NCI-H526 (cell line): ENCODE results near the gene CHRM4.
A peak's percentile ranks its signal among the peaks of the same experiment; 100 is the strongest.

Experiments used
- DNase-seq, 2 experiments: peaks; one replicate each; lab custom pipeline; 2025; lab: John Stamatoyannopoulos, UW

CHRM4 gene

DNA sequence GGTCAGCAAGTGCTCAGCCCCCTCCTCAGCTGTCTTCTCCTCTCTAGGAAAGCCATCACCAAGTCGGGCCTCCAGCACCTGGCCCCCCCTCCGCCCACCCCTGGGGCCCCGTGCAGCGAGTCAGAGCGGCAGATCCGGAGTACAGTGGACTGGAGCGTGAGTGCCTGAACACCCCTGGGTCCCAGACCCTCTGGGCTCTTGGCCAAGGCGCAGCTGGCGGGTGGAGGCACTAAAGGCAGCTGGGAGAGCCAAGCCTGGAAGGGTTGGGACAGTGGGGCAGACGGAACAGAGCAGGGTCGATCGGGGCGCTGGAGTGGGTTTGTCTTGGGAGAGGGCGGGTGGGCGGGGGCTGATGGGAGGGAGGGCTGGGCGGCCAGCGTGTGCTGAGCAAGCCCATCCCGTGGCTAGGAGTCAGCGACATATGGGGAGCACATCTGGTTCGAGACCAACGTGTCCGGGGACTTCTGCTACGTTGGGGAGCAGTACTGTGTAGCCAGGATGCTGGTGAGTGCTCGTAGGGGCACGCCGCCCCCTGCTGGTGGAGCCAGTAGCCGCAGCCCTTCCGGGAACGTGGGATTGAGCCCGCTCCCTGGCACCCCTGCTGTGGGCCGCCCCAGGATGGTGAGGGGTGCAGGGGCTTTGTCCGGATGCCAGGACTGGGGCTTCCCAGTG is 24.2 kb downstream of the CHRM4 start:
- DNase-seq, result peak in 1 of 2 experiments; percentile 81

DNA sequence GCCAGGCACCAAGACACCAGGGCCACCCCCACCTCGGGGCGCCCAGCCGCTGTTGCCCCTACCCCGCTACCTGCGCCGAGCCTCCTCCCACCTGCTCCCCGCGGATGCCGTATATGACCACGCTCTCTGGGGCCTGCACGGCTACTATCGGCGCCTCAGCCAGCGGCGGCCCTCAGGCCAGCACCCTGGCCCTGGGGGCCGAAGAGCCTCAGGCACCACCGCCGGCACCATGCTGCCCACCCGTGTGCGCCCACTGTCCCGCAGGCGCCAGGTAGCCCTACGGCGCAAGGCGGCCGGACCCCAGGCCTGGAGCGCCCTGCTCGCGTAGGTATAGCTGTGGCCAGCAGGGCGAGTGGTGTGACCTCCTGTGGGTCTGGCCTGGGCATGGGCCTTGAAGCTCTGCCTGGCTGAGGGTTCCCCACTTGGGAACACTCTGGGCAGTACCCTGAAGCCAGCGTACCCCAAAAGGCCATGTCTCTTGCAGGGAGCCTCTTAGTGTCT is 24.9 kb downstream of the CHRM4 start:
- no peak for DNase-seq

DNA sequence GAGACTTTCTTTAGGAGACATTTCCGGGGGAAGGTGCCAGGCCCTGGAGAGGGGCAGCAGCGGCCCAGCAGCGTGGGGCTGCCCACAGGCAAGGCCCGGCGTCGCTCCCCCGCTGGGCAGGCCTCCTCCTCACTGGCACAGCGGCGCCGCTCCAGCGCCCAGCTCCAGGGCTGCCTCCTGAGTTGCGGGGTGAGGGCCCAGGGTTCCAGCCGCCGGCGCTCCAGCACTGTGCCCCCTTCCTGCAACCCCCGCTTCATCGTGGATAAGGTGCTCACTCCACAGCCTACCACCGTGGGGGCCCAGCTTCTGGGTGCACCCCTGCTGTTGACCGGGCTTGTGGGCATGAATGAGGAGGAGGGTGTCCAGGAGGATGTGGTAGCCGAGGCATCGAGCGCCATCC is 25.3 kb downstream of the CHRM4 start:
- no peak for DNase-seq

DNA sequence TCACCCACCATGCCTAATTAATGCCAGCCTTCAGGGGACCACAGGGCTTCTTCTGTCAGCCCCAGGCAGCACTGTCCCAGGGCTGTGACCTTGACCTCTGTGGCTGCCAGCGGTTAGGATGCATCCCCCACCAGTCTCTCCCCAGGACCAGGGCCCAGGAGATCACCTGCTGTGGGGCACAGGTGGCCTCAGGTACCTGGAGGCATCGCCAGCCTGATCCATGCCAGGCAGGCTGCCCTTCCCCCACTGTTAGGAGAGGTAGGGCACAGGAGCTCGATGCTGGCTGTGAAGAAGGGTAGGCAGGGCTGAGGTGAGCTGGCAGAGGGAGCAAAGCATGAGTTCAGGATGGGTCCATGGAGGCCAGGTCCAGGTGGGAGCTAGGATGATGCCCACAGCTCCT is 26.8 kb downstream of the CHRM4 start:
- no peak for DNase-seq

DNA sequence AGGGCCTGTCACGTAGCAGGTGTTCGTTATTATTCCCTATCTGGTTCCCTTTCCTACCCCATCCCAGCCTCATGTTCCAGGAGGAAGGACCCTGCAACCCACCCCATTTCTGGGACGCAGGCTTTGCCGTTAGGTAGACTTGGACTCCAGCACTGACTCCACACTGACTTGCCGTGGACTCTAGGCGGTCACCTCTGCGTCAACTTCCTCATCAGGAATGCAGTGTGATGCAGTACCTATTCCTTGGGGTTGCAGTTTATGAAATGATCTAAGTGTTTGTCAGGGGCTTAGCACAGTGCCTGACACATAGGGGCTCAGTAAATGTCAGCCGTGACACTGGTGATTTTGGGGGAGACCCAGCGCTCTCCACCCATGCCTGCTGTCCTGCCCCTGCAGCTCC is 27.5 kb downstream of the CHRM4 start:
- no peak for DNase-seq

DNA sequence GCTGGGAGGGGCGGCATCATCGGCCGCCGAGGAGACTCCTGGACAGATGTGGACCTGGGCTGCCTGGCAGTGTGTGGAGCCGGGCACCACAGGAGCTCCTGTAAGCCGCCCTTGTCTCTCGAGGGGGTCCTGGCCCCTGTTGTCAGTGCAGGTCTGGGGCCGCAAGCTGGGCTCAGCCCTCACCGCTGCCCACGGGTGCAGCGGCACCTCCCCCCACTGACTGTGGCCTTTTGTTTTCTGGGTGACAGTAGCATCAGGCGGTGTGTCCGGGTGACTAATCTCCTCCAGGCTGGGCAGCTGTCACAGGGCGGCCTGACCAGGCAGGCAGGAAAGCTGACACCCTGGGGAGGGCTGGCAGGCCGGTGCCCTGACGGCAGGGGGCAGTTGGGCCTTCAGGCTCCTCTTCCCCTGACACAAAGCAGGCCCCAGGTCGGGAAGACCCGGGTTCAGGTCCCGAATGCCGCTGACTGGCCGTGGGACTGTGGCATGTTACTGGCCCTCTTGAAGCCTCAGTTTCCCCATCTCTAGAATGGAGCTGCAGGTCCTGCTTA is 28.0 kb downstream of the CHRM4 start:
- no peak for DNase-seq

DNA sequence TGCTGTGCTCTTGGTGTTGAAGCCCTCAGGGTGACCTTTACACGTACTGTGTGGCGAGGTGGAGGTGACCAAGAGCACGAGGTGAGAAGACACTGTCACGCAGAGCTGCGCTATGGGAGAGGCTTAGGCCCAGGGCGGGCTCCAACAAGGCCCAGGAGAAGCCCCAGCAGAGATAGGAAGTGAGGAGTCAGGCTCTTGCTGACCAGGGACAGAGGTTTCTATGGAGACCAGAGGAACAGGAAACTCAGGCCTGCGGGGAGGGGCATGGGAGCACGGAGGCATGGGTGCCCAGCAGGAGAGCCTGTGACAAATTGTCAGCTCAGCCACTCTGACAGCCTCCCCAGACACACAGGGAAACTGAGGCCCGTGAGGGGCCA is 28.6 kb downstream of the CHRM4 start:
- no peak for DNase-seq

DNA sequence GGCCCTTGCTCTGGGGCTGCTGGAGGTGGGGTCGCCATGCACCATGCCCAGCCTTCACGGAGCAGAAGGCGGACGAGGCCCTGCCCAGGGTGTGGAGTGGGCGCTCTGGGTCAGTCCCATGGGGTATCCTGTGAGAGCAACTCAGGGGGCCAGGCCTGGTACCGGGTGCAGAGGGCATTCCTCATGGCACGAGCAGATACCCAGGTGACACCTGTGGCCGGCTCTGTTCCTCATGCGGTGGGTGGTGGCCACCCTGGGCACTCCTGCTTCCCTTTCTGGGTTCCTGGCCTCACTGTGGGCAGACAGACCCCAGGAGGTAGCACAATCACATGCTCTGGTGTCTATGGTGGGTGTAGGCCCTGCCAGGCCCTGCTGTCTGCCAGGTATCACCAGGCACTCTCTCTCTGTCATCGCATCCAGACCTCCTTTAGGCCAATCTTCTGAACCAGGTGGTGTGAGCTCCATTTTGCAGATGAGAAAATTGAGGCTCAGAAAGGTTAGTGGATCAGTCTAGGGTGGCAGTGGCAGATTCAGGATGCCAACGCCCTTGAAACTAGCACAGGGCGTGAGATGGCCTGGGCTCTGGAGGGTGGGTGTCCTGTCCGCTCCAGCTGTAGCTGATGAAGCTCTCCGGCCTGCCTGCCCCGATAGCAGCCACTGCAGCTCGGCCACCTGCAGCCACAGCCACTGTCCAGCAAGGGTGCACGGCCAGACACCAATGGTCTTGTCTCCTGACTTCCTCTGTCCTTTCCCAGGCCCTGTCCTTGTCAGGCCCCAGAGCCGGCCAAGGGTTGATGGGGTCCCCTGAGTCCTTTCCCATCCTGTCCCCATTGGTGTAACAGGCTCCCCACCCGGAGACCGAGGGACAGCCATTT is 29.2 kb downstream of the CHRM4 start:
- no peak for DNase-seq

DNA sequence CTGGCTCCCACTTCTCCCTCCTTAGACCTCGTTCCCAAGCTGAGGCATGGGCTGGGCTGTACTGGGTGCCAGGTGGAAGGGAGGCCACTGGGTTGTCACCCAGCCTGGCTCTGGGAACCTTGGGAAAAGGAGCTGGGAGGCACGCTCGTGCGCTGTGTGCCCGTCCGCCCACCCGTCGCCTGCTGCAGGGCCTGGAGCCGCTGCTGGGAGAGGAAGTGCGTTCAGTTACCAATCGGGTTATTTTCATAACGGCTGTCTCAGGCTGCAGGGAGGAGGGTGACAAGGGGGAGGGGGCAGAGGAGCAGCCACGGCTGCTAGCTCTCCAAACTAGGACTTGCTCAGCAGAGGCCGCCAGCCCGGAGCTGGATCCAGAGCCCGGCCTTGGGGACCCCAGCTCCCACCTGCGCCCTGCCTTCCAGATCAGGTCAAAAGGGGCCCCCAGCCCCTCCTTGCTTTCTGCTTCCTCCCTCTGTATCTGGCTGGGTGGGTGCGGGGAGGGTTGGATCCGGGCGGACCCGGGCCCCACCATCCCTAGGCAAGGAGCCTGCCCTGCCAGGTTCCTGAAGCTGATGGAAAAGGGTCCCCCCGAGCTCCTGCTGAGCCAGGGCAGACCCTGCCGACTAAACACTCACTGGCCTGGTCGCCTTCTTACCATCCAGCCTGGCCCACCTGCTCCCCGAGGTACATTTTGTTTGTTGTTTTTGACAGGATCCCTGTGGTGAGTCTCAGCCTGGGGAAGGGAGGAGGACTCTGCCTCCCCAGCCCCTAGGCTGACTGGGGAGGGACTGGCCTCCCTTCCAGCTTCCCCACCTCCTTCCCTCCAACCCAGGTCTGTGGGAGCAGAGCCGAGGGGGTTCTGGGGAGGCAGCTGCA is 30.1 kb downstream of the CHRM4 start:
- DNase-seq, result peak; percentile 96 to 99

DNA sequence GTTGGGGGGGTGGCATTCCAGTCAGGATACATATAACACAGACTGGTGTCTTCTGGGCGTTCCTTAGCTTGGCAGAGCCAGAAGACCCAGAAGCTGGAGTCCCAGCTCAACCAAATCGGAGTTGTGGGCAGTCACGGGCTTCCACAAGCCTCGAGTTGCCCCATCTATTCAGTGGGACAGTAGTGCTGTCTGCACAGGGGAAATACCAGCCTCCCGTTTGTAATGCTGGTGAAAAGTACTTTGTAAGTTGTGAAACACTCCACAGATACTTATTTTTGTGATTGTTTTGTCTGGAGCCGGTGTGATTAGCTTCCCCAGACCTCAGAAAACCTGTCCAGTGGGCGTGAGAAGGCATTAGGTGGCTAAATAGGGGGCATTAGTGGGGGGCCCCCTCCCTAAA is 30.7 kb downstream of the CHRM4 start:
- DNase-seq, result peak in 1 of 2 experiments; percentile 51

DNA sequence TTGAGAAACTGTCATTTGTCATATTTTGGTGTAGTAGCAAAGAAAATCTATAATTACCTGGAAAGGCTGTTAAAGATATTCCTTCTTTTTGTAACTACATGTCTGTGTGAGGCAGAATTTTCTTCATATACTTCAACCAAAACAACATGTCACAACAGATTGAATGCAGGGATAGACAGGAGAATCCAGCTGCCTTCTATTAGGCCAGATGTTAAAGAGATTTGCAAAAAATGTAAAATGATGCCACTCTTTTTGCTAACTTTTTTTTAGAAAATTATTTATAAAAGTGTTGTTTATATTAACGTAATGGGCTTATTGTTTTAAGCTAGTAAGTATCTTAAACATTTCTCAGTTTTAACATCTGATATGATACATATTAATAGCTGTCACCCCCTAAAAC is 31.6 kb downstream of the CHRM4 start:
- no peak for DNase-seq

DNA sequence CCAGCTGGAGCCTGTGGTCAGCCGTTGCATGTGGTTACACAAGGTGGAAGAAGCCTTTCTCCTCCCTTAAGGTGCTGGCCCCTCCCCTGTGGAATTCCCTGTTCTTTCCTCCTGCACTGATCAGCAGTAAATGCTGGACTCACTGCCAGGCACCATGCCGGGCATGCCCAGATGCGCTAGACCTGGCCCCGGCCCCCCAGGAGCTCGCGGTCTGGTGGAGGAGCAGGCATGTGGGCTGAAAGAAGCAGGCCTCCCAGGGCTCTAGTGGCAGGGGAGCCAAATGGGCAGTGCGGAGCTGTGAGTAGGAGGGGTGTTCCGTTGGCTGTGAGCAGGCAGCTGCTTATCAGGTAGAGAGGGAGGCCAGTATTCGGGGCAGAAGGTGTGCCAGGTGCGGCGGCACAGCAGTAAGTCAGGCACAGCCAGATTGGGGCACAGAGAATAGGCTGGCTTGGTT is 34.1 kb downstream of the CHRM4 start:
- peak; percentile 34 to 80 for DNase-seq

DNA sequence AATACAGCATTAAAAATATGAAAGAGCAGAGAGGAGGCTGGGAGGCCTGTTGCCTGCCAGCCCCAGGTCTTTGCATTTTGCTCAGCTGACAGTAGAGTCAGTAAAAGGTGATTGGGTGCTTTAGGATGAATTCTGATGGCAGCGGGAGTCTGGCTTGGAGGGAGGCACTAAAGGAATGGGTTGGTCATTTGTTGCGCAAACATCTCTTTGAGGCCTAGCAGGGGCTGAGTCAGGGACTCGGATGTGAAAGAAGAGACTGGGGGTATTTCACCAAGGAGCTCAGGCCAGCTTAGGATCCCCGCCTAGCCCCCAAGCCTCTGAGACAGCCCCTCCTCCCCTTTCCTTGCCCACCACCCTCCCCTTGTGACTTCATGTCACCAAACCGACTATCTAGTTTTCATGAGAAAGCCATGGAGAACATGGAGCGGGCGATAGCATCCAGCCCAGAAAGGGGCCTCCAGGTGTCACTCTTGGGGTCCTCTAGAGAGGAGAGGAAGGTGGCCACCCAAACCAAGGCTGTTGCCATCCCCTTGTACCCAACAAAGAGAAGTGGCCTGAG is 34.6 kb downstream of the CHRM4 start:
- DNase-seq, result no peak

DNA sequence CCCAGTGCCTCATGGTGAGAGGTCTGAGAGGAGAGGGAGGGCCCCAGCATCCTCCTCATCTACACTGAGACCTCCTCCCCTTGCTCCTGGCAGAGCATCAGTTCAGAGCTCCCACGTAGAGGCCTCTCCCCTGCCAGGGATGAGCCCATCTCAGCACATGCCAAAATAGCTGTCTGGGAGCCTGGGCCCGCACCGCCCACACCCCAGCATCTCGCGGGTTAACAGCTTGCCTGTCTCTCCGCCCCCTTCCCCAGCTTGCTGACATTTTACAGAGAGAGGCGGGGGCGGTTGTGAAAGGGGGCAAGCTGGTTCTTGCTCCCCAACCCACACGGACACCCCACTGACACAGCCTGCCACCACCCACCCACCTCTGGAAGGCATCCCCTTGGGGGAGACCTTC is 37.9 kb downstream of the CHRM4 start:
- DNase-seq, result no peak

DNA sequence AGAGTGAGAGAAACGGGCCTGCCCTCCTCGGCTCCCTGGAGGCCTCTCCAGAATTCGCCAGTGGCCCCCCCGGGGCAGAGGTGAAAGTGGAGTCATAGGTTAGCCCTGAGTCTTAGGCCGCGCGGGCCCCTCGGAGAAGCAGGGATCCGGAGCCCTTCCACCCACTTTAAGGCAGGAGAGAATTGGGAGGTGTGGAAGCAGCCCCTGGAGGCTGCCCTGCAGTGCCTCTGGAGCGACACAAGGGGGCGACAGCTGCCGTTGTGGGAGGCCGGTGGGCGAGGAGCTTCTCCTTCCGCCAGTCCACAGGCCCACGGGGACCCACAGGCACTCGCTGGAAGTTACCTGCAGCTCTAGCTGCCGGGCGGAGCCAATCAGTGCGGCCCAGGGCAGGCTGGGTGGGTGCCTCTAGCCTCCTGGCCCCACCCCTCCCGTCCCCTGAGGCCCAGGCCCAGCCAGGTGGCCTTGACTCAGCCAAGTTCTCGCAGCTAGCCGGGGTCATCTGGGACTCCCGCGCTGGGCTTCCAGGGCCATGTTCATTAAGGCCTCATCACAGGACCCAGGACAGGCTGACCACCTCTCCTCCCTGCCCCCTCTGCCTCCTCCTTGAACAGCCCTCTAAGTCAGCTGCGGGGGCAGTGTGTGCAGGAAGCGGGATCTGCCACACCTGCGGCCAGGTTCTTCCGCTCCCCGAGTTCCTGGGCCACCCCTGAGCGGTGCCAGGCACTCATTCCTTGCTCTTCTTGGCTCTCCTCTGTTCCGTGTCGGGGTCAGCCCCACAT is 39.3 kb downstream of the CHRM4 start:
- DNase-seq, result peak; percentile 81 to 95

DNA sequence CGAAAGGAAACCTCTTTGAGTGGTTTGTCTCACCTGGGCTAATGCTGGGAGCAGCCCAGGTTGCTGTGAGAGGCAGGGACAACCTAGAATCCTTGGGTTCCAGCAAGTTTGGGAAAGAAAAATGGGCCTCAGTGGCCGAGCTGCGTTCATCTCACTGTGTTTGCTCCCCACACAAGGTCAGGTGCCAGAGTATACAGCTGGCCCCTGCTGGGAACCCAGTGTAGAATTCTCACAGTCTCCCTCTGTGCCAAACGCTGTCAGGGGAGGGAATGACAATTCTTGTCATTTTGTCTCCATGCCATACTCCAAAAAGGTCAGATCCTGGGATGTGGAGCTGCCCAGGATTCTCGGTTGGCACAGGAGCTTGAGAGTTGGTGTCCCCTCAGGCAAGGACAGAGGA is 40.0 kb downstream of the CHRM4 start:
- DNase-seq, result no peak

DNA sequence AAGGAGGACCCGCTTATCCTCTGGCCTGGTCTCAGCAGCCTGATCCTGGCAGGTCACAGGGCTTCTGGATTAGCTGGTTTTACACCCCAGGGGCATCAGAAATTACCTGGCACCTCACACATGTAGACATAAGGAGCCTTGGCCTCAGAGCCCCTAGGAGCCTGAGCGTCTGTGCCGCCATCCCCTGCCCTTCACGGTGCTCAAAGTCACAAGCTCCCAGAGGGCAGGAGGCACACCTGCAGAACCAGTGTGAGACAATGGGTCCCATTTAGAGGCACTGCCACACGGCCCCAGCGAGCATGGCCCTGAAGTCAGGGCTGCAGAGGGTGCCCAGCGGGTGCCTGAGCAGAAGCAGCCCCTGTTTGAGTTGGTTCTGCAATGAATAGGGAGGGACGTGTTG is 40.4 kb downstream of the CHRM4 start:
- DNase-seq, result peak in 1 of 2 experiments; percentile 25

DNA sequence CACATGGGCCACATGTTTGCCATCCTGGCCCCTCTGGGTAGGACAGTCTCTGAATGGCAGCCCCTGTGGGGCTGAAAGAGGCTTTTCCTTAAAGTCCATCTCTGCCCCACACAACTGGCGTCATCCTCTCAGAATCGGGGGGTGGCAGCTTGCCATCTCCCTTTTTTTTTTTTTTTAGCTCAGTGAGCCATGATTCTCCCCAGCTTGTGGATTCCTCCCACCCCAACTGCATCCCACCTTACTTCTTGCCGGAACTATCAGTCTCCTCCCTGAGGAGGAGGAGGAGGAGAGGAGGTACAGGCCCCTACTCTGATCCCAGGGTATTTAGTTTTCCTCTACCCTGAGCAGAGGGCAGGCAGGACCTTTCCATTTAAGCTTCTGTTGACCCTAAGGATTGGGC is 40.9 kb downstream of the CHRM4 start:
- DNase-seq, result no peak

DNA sequence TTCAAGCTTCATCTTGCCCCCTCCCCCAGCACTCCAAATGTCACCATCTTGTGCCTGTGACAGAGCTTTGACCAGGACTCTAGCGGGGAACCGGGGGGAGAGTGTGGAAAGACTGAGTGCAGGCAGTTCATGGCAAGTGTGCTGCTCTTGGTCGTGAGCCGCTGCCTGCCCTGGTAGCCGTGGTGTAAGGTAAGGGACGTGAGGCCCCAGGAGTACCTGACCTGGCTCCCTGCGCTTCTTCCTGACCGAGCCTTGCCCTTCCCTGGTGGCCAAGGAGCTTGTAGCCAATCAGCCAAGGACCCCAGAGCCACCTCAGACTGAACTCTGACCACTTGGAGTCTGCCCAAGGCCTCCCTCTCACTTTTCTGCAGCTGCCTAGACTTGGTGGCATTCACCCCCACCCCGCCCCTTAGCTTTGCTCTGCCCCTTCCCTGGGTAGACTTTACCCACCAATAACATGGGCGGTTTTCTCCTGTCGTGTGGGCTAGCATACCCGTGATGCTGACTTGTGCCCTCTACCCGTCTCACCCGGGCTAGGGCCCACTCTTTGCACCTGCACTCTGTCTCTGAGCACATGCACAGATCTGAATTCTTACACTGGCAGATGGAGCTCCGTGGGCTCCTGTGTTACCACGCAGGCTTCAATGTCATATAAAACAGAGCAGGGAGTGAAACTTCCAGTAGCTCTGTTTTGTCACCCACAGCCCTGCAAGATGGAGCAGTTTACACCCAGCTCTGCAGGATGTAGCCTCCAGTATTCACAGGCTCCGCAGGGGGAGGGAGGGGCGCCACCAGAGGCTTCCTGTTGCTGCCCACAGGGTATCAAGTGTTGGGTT is 42.8 kb downstream of the CHRM4 start:
- DNase-seq, result no peak
